DMS53 treated with DMSO at 0.1 percent for 48 hours (cell line): ENCODE data around the gene CERS1.
A peak's percentile ranks its signal among the peaks of the same experiment; 100 is the strongest.

Source experiments
- DNase-seq: peaks from one replicate; lab custom pipeline; 2025; ENCODE audit not compliant: unreplicated experiment; lab: John Stamatoyannopoulos, UW

CERS1 gene

GRCh38 chr19:18841400-18841799 is 54.6 kb downstream of the CERS1 start:
- DNase-seq: no peak

GRCh38 chr19:18840288-18841267 is 55.4 kb downstream of the CERS1 start:
- DNase-seq: no peak

- no peak for DNase-seq
These were observed 56.3 kb downstream of the CERS1 start for GRCh38 chr19:18839465-18840287.

GRCh38 chr19:18834644-18834984 is 61.3 kb downstream of the CERS1 start:
- DNase-seq: no peak

GRCh38 chr19:18833849-18834643 is 61.9 kb downstream of the CERS1 start:
- peak; percentile 48 for DNase-seq

- no peak for DNase-seq
These were observed 62.8 kb downstream of the CERS1 start for GRCh38 chr19:18833141-18833476.

GRCh38 chr19:18832306-18833140 is 63.4 kb downstream of the CERS1 start:
- no peak for DNase-seq

- peak; percentile 57 for DNase-seq
These were observed 64.2 kb downstream of the CERS1 start, which contains the start of gene UPF1 for GRCh38 chr19:18831524-18832305. Gene UPF1 (plus strand): TSS chr19:18831959. CDS start chr19:18832210, 251 bp downstream.

GRCh38 chr19:18830488-18830887 is 65.5 kb downstream of the CERS1 start:
- DNase-seq: no peak

GRCh38 chr19:18828786-18829185 is 67.2 kb downstream of the CERS1 start:
- no peak for DNase-seq
